Stimulated activated CD8-positive, alpha-beta memory T cell treated with anti-CD3 and anti-CD28 coated beads, Interleukin-2, amount 100 ng/mL, for 48 hours (primary cell): ENCODE data around the gene KCNG4.
A peak's percentile ranks its signal among the peaks of the same experiment; 100 is the strongest.

ENCODE experiments used
- DNase-seq, 2 donors: peaks; one replicate each; pipeline ENCODE4 v3.0.0-alpha.2; 2020; ENCODE audit warnings: low read depth in 2 of 2

KCNG4 gene, protein sequence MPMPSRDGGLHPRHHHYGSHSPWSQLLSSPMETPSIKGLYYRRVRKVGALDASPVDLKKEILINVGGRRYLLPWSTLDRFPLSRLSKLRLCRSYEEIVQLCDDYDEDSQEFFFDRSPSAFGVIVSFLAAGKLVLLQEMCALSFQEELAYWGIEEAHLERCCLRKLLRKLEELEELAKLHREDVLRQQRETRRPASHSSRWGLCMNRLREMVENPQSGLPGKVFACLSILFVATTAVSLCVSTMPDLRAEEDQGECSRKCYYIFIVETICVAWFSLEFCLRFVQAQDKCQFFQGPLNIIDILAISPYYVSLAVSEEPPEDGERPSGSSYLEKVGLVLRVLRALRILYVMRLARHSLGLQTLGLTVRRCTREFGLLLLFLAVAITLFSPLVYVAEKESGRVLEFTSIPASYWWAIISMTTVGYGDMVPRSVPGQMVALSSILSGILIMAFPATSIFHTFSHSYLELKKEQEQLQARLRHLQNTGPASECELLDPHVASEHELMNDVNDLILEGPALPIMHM

GRCh38 chr16:84239909-84240308, at the start of gene KCNG4:
KCNG4 (minus strand) TSS chr16:84240012; CDS start chr16:84237485, 2,527 bp downstream.
- DNase-seq, result no peak

DNA sequence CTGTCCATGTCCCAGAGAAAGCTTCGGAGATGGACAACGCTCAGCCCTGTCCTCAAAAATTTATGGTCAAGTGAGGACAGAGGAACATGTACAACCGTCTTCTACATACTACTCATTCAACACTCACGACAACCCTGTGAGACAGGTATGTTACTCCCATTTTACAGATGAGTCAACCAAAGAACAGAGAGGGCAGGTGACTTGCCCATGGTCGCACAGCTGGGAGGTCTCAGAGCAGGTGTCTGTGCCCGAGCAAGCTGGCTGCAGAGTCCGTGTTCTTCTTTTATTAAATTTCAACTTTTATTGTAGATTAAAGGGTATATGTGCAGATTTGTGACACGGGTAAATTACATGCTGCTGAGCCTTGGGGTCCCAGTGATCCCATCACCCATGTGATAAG, 49.1 kb upstream of the KCNG4 start:
- no peak for DNase-seq

DNA sequence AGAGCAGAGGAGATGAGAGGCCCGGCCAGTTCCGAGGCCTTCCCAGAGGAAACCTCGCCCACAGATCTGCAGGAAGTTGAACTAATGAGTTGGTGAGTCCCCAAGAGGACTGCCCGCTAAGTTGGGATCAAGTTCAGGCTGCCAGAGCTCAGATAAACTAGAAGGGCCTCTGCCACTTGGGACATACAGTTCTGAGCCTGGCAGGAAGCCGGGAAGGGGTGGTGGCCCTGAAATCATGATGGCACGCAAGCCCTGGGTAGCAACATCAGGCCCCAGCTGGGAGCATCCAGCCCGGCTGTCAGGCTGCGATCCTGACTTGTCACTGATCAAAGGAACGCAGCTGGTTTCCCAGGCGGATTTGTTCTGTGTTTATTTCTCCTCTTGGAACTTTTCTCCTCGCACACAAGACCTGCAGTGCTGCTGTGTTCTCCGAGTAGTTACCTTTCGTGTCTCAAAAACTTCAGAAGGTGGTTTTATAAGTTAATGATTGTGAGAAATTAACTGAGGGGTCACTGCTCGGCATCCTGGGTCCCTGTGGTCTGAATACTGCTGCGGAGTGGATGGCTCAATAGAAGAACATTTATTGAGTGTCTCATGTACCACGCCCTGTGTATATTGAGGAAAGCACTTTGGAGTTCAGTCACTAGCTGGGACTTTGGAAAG, 46.9 kb upstream of the KCNG4 start:
- DNase-seq, result no peak

GRCh38 chr16:84284154-84284722, 44.4 kb upstream of the KCNG4 start:
- DNase-seq, result no peak

- DNase-seq, result no peak
Measured at GRCh38 chr16:84283314-84284153, 43.7 kb upstream of the KCNG4 start.

DNA sequence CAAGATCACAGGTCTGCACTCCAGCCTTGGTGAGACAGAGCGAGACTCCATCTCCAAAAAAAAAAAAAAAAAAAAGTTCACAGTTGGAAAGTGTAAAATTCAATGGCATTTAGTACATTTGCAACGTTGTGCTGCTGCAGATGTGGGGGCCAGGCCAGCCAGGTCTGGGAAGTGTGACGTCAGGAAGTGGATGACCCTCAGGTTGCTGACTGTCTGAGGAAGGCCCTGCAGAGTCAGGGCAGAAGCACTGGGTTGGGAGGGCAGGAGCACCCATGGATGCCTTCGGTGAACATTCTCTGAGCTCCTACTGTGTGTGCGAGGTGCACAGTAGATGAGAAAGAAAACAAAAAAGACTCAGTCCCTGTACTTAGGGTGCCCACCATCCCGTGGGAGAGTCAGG, 42.7 kb upstream of the KCNG4 start:
- no peak for DNase-seq

- DNase-seq, result no peak
Measured at GRCh38 chr16:84281074-84281473, 41.3 kb upstream of the KCNG4 start.

DNA sequence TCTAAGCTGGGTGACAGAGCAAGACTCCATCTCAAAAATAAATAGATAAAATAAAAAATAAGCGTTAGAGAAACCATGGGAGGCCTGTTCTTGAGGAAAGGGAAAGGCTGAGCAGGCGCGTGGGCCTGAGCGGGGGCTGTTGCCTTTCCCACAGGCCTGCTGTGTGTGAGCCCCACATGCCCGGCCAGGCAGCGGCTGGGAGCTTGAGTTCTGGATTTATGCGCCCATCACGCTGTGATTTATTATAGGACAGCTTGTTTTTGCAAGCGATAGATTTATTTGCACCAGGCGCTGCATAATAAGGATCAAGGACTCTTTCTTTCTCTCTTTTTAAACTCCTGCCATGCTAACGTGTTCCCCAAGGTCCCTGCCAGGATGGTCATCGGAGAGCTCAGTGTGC, 40.1 kb upstream of the KCNG4 start:
- no peak for DNase-seq

- DNase-seq, result no peak
Measured at GRCh38 chr16:84278968-84279367, 39.2 kb upstream of the KCNG4 start.

DNA sequence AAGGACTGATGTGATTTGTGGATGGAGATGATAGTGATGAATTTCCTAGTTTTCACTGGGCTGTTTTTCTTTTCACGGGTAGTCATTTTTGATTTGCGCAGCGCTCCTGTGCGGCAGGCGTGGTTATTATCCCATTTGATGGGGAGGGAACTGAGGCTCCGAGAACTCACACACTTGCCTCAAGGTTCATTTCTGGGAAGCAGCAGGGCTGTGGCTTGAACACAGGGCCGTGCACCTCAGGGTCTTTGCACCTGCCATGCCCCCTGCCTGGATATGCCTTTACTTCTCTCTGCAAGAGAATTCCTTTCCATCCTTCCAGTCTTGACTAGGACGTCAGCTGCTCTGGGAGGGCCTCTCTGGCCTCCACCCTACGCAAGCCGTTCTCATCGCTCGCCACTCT, 38.5 kb upstream of the KCNG4 start:
- no peak for DNase-seq

- peak; percentile 58 to 61 for DNase-seq
Measured at GRCh38 chr16:84277244-84277823, 37.5 kb upstream of the KCNG4 start.

- no peak for DNase-seq
Measured at GRCh38 chr16:84275585-84276151, 35.9 kb upstream of the KCNG4 start.

DNA sequence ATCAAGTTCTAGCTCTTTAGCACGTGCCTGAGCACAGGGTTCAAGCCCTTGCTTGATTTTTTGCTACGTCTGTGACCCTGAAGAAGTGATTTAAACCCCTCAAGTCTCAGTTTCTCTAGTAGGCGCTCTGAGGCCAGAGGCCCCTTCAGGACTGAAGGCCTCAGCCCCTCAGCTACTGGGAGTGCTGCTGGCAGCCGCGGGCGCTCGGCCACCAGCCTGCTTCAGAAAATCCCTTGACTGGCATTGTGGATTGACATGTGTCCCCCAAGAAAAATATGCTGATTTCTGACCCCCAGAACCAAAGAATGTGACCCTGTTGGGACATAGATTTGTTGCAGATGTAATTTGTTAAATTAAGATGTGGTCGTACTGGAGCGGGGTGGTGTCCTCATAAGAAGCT, 34.7 kb upstream of the KCNG4 start:
- DNase-seq, result no peak

- no peak for DNase-seq
Measured at GRCh38 chr16:84272740-84273320, 33.0 kb upstream of the KCNG4 start.

GRCh38 chr16:84271866-84272265, 32.1 kb upstream of the KCNG4 start:
- no peak for DNase-seq

GRCh38 chr16:84271037-84271436, 31.2 kb upstream of the KCNG4 start:
- DNase-seq, result no peak

DNA sequence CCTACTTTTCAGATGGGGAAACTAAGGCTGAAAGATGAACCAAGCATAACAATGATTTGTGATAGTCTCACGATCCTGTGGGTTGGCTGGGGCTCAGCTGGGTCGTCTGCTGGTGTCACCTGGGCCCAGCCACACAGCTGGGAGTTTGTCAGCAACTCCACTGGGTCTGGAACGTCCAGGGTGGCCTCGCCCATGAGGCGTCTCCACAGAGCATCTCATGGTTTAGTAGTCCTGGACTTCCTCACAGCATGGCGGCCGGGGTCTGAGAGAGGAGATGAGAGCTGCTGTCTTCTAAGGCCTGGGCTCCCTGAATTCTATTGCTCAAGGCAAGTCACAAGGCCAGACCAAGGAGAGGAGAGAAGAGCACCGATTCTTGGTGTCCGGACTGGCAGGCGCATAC, 30.7 kb upstream of the KCNG4 start:
- DNase-seq, result no peak

DNA sequence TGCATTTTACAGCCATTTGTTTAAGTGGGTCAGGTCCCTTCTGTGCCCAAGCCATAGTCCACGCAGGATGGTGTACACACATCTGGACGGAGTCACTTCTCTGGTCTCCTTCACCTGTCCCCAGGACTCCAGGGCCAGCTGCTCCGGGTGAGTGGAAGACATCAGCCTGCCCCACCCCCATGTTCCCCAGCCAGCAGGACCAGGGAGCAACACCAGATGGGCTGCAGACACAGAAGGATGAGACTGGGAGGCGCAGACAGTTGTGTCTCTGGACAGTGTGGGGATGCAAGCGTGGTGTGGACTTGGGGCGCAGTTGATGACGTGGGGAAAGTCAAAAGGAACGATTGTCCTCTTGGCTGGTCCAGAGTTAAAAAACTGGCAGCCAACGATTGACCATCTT, 30.3 kb upstream of the KCNG4 start:
- no peak for DNase-seq

DNA sequence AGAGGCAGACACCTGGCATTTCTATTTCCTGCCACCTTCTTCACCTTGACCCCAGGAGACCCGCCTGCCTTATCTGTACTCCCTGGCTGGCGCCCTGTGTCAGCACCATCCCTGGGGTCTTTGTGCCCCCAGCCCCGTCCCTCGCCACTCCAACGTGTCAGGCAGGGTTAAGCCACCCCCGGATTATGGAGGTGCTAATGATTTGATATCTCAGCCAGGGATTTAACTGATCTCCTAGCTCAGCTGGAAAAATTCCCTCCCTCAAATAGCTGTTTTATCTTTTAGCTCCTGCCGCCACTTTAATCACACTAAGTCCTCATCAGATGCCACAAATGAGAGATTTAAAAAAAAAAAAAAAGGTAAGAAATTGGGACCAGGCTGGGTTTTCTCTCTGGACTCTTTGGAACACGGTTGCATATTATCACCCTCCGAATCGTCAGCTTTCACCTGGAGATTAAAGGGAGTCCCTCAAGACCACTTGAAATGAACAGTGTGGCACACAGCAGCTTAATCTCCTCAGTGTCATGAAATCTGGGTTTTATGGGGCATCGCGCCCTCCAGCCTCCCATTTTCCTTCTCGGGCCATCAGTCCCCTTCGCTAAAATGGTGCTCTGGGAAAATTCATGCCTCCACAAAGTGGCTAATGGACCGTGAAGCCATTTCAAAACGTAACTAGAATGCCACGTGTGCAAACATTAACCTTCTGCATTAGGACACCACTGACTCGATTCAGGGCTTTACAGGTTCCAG, 28.7 kb upstream of the KCNG4 start:
- DNase-seq, result no peak

DNA sequence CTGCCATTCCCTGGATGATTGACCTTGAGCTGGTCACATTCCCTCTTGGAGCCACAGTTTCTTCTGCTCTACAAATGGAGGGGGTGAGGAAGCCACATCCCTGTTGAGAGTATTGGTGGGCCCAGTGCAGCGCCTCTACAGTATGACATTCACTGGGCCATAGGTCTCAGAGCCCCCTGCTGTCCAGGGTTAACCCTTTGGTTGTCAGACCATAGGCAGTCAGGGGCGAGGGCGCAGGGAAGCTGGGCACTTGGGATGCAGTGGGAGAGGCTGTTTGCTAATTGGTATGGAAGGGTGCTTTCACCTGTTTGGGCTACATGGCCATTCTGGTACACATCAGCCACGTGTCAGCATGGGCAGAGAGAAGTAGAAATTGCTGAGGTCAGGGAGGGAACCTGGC, 27.6 kb upstream of the KCNG4 start:
- DNase-seq, result no peak
